ENCODE measurements around the gene CTNNA3.

- TF ChIP-seq, protein P1, sequence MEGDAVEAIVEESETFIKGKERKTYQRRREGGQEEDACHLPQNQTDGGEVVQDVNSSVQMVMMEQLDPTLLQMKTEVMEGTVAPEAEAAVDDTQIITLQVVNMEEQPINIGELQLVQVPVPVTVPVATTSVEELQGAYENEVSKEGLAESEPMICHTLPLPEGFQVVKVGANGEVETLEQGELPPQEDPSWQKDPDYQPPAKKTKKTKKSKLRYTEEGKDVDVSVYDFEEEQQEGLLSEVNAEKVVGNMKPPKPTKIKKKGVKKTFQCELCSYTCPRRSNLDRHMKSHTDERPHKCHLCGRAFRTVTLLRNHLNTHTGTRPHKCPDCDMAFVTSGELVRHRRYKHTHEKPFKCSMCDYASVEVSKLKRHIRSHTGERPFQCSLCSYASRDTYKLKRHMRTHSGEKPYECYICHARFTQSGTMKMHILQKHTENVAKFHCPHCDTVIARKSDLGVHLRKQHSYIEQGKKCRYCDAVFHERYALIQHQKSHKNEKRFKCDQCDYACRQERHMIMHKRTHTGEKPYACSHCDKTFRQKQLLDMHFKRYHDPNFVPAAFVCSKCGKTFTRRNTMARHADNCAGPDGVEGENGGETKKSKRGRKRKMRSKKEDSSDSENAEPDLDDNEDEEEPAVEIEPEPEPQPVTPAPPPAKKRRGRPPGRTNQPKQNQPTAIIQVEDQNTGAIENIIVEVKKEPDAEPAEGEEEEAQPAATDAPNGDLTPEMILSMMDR (IDR thresholded peaks at IDR 0.05 in 4 of 5, conservative IDR thresholded peaks at IDR 0.05 in 1 of 5): no peak
- no peak for TF ChIP-seq POLR2A (IDR thresholded peaks at IDR 0.05)
These were observed 1317.7 kb downstream of the CTNNA3 start for GRCh38 chr10:66378117-66378876.
